Adrenal gland (tissue), 5 donors: ENCODE data around the gene STX8.

Source experiments
- POLR2A ChIP-seq, 2 donors: fragments of 450-650 bp; IDR thresholded peaks; one replicate each; pipeline ENCODE4 v1.6.1; 2017; ENCODE audit warnings: antibody characterized with exemption in 2 of 2, mild to moderate bottlenecking in 2 of 2, moderate library complexity in 1 of 2
- TF ChIP-seq, protein P1 (sequence below), 6 experiments: fragments of 450-650 bp in 4 of 6; fragments of 200-600 bp in 2 of 6; sonication (generic) in 1 of 6; IDR thresholded peaks; 1 replicate in 5 of 6; 2 replicates in 1 of 6; pipeline versions ENCODE4 v1.5.1 to v1.8.0; 2016 to 2021; ENCODE audit warnings: antibody characterized with exemption in 6 of 6, mild to moderate bottlenecking in 2 of 6, moderate library complexity in 1 of 6
- donor health status: DM: no; HTN: no; CAD: no.

DNA sequence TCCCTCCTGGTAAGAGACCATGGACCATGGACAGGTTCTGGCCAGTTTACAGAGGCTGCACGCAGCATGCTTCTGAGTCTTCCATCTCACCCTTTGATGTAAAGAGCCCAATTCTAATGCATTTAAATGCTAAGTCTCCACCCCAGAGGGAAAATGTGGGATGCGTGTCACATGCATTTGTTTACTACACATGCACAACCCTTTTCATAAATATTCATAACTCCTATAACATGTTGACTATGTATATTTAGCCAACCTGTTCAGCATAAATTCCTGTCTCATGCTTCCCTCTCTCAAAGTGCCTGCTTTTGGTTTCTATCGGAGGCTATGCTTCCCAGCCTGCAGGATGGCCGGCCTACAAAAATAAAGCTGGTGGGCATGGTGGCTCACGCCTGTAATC lies 260.3 kb downstream of the STX8 start:
- TF ChIP-seq POLR2A (IDR thresholded peaks at IDR 0.05), result no peak
- TF ChIP-seq, protein P1, sequence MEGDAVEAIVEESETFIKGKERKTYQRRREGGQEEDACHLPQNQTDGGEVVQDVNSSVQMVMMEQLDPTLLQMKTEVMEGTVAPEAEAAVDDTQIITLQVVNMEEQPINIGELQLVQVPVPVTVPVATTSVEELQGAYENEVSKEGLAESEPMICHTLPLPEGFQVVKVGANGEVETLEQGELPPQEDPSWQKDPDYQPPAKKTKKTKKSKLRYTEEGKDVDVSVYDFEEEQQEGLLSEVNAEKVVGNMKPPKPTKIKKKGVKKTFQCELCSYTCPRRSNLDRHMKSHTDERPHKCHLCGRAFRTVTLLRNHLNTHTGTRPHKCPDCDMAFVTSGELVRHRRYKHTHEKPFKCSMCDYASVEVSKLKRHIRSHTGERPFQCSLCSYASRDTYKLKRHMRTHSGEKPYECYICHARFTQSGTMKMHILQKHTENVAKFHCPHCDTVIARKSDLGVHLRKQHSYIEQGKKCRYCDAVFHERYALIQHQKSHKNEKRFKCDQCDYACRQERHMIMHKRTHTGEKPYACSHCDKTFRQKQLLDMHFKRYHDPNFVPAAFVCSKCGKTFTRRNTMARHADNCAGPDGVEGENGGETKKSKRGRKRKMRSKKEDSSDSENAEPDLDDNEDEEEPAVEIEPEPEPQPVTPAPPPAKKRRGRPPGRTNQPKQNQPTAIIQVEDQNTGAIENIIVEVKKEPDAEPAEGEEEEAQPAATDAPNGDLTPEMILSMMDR (IDR thresholded peaks at IDR 0.05), result no peak
